ENCODE measurements around the gene ALK.

Gene ALK

DNA sequence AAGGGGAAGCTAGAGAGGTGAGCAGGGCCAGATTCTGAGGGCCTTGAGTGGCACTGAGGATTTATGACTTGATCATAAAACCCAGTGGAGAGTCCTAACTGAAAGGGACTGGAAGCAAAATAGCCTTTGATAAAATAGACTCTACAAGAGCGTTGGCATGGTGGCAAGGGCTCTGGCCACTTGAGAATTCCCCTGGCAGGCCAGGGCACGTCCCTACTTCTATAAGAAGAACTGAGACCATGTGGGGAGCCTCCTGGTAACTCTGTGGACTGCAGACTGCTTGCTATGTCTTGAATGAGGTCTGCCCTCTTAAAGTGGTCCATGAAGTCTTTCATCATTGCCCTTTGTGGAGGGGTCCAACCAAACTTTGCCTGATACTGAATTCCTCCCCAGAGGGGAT, 324.8 kb downstream of the ALK start:
- TF ChIP-seq, protein P1, sequence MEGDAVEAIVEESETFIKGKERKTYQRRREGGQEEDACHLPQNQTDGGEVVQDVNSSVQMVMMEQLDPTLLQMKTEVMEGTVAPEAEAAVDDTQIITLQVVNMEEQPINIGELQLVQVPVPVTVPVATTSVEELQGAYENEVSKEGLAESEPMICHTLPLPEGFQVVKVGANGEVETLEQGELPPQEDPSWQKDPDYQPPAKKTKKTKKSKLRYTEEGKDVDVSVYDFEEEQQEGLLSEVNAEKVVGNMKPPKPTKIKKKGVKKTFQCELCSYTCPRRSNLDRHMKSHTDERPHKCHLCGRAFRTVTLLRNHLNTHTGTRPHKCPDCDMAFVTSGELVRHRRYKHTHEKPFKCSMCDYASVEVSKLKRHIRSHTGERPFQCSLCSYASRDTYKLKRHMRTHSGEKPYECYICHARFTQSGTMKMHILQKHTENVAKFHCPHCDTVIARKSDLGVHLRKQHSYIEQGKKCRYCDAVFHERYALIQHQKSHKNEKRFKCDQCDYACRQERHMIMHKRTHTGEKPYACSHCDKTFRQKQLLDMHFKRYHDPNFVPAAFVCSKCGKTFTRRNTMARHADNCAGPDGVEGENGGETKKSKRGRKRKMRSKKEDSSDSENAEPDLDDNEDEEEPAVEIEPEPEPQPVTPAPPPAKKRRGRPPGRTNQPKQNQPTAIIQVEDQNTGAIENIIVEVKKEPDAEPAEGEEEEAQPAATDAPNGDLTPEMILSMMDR (IDR thresholded peaks at IDR 0.05), result no peak
- no peak for TF ChIP-seq ZFX (IDR thresholded peaks at IDR 0.05; ENCODE audit: borderline replicate concordance)
- no peak overlapping the region for H3K27ac ChIP-seq

DNA sequence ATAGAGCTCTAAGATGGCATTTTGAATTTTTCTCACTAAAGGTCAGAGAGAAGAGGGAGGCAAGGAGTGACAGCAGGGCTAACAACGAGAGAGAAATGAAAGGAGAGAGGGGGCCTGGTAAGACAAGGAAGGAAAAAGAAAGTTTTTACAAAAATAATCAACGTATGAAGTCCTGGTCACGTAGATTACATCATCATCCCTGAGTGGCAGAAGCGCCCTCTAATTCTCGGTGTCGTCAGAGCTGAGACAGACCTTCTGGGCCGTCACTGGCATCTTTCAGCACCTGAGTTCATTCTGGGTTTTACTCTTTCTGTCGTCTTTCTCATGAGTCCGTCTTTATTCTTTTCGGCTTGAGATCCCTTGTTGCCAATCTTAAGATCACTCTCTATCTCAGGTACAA, 329.8 kb downstream of the ALK start:
- no peak for TF ChIP-seq ZFX (IDR thresholded peaks at IDR 0.05; ENCODE audit: borderline replicate concordance)
- H3K27ac ChIP-seq, result no peak overlapping the region

DNA sequence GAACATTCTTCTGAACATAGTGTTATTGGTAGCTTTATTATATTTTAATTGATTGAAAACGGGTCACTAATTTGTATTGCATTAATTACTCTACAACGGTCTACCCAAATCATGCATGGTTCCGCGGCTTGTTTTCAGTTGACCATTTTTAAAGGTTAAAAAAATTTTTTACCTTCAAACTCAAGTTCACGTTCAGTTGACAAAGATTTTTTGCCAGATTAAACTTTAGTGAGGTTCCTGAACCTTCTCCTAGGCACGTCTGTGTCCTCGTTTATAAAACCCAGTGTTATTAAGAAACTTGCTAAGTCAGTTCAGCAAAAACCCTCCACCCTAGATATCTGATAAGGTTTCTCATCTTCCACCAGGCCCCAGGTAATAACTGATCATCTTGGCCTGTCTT, 331.2 kb downstream of the ALK start:
- H3K27ac ChIP-seq, result no peak overlapping the region
- TF ChIP-seq, protein P1 (IDR thresholded peaks at IDR 0.05), result no peak
- TF ChIP-seq ZFX (IDR thresholded peaks at IDR 0.05; ENCODE audit: borderline replicate concordance), result no peak

DNA sequence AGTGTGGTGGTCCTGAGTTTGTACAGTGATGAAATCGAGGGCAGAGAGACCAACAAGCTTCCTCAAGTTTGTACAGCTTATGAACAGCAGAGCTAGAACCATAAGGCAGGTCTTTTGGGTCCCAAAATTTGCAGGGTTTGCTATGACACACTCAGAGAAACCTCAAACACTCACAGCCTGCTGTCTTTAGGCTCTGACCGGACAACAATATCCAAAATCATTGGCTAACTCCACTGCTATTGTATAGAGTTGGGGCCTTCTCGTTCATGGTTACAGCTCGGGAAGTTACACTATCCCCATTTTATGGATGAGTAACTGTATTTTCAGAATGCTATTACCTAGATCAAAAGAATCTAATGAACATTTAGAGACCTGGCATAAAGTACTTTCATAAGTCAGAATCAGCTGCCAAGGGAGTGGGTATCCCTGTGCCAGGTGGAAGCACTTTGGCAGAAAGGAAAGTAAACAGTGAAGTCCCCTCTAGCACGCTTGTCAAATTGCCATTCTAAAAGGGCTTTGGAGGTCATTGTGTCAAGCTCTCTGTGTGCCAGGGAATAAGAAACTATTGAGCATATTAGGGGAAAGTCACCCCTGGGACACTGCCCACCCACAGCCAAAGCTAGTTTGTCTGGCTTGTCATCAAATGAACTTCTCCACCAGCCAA, 331.8 kb downstream of the ALK start:
- no peak overlapping the region for H3K27ac ChIP-seq
- TF ChIP-seq ZFX (IDR thresholded peaks at IDR 0.05; ENCODE audit: borderline replicate concordance), result no peak
- TF ChIP-seq, protein P1 (IDR thresholded peaks at IDR 0.05), result no peak

DNA sequence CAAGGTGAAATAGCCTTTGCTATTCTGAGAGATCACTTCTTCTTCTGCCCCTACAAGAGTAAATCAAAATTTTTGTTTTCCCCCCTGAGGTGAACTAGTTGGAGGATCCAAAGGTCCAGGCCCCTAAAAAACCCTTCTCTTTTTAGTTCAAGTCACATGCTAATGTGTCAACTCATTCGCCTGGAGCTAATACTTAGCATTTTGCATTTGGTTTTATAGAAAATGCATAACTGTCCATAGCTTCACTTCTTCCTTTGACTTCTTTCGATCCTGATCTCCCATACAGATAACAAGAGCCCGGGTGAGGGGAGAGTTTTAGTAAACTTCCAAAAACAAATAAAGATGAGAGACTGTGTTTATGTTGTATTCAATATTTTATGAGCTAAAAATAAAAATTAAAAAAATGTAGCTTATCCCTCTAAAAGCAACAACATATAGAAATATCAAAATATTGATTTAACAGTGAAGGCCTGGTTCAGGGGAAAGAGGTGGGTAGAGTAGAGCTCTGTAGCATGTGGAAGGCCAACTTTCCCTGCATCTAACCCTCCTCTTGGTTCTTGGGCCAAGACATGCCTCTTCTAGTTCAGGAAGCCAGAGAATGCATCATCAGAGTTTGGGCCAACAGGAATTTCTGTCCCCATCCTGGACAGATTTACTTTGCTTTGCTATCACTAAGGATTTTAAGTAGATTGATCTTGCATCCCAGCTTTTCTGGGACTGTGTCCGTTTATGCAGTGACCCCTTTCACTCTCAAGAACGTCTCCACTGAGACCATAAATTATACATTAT, 333.8 kb downstream of the ALK start:
- TF ChIP-seq ZFX (IDR thresholded peaks at IDR 0.05; ENCODE audit: borderline replicate concordance), result no peak
- TF ChIP-seq, protein P1 (IDR thresholded peaks at IDR 0.05), result no peak
- H3K27ac ChIP-seq, result no peak overlapping the region

DNA sequence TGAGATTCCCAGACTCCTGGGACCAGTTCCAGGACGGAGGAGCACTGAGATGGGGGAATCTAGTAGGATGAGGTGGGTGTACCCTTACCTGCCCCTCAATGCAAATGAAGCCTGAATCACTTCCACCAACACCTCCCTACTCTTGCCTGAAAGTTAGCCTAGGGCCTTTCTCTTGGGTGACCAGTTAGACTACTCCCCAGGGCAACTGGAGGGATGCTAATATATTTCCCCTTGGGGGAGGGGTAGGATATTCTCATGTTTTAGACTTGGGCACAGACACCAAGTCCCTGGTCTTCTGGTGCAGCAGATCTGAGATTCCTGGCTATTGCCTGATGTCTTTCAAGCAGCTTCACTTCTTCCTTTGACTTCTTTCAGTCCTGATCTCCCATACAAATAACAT, 334.5 kb downstream of the ALK start:
- no peak for TF ChIP-seq ZFX (IDR thresholded peaks at IDR 0.05; ENCODE audit: borderline replicate concordance)
- TF ChIP-seq, protein P1 (IDR thresholded peaks at IDR 0.05), result no peak
- H3K27ac ChIP-seq, result no peak overlapping the region

DNA sequence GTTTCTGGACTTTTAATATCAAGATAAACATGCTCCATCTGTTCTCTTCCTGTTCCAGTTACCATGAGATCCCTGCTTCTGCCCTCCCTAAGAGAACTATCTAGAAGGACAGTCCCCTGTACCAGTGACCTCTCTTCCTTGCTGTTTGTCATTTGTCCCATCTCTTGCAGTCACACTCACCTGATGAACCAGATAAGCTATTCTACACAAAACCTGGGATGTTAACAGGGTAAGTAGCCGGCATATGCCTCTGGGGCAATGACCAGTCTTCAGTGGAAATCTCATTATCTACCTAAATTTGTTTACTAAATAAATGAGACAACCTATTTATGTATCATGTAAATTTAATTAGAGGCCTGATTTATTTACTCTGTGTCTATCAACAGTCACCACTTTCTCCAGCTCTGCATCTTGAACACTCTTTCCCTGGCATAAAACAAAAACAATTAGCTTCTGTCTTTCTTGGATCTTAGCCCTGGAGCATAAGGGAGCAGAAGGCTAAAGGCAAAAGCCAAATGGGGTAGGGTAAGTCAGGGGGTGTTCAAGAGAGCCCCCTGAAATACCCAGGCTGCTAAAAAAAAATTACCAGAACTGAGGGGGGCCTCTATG, 337.7 kb downstream of the ALK start:
- TF ChIP-seq ZFX (IDR thresholded peaks at IDR 0.05; ENCODE audit: borderline replicate concordance), result no peak
- TF ChIP-seq, protein P1 (IDR thresholded peaks at IDR 0.05), result no peak
- H3K27ac ChIP-seq, result 0 out of 2 replicates have a peak overlapping the region, but pooled peaks have one; percentile 6

Data from 22Rv1 (cell line).